OCI-LY7 (cell line): Measurements from ENCODE around the gene MAMDC2.

Experiments used
- CTCF ChIP-seq: fragments of 200-600 bp; sonication (generic); conservative IDR thresholded peaks from 2 replicates; pipeline ENCODE4 v1.5.1; 2014; ENCODE audit warnings: mild to moderate bottlenecking, antibody characterized with exemption, low read length, moderate library complexity, mixed read lengths
- EZH2phosphoT487 ChIP-seq: fragments of 200-600 bp; sonication (generic); IDR thresholded peaks from 2 replicates; pipeline ENCODE4 v1.6.1; 2018; ENCODE audit warnings: low read depth, borderline replicate concordance, mild to moderate bottlenecking, mixed run types, antibody characterized with exemption, low read length, moderate library complexity, mixed read lengths

GRCh38 chr9:70147196-70147595 lies 103.5 kb downstream of the MAMDC2 start:
- TF ChIP-seq CTCF = no peak
- TF ChIP-seq EZH2phosphoT487 = no peak
